SK-N-SH (cell line): Measurements from ENCODE around the gene C4B. TPM values are rescaled to one million over a fixed set of nuclear protein-coding genes. Genes with fewer than 3 reads are reported as not detected.

Experiments used
- CTCF ChIA-PET: fragments of 300-600, 350-600 bp; formaldehyde crosslinking; extraction: SDS; loops from one replicate; lab custom pipeline; 2021; lab: Yijun Ruan, JAX
- POLR2A ChIA-PET: fragments of 350-600 bp; sonication (Branson Sonifier 250); formaldehyde crosslinking; extraction: SDS; loops from one replicate; lab custom pipeline; 2020; ENCODE audit warnings: antibody characterized with exemption, inconsistent platforms; lab: Yijun Ruan, JAX
- DNase-seq: peaks from one replicate; pipeline ENCODE4 v3.0.0; 2012
- H2AFZ ChIP-seq: fragments of 200-600 bp; sonication (generic); 2 replicates; pipeline ENCODE4 v1.8.1; 2016; ENCODE audit warnings: antibody characterized with exemption, mild to moderate bottlenecking, low read depth
- H3F3A ChIP-seq: fragments of 200-600 bp; sonication (generic); replicated peaks from 2 replicates; pipeline ENCODE3; 2016; ENCODE audit warnings: antibody characterized with exemption, mild to moderate bottlenecking; ENCODE audit not compliant: insufficient read depth
- H3K27ac ChIP-seq, 2 experiments: fragments of 200-500 bp in 1 of 2; fragments of 200-600 bp in 1 of 2; sonication (Bioruptor generic) in 1 of 2; sonication (generic), shearing (Covaris generic) in 1 of 2; 2 replicates each; pipeline versions ENCODE4 v1.5.1 to v1.6.1; 2014 to 2016; ENCODE audit warnings: low read depth in 2 of 2, inconsistent platforms in 1 of 2, low read length in 1 of 2, mild to moderate bottlenecking in 1 of 2, mixed read lengths in 1 of 2
- H3K27me3 ChIP-seq: fragments of 200-600 bp; sonication (generic), shearing (Covaris generic); 2 replicates; pipeline ENCODE4 v1.6.1; 2016; ENCODE audit warnings: mixed run types; ENCODE audit not compliant: insufficient read depth
- H3K36me3 ChIP-seq, 2 experiments: fragments of 200-500 bp in 1 of 2; fragments of 200-600 bp in 1 of 2; sonication (Bioruptor generic) in 1 of 2; sonication (generic) in 1 of 2; replicated peaks in 1 of 2; 2 replicates each; pipeline versions ENCODE3 to v1.5.1; 2014 to 2016; ENCODE audit warnings: low read length in 1 of 2, mild to moderate bottlenecking in 1 of 2; ENCODE audit not compliant: insufficient read depth in 2 of 2, control insufficient read depth in 1 of 2
- H3K4me1 ChIP-seq, 2 experiments: fragments of 200-500 bp in 1 of 2; fragments of 200-600 bp in 1 of 2; sonication (Bioruptor generic) in 1 of 2; sonication (generic), shearing (Covaris generic) in 1 of 2; 2 replicates each; pipeline versions ENCODE4 v1.5.1 to v1.6.1; 2014 to 2016; ENCODE audit warnings: low read depth in 1 of 2, low read length in 1 of 2, mixed run types in 1 of 2; ENCODE audit not compliant: insufficient read depth in 2 of 2, control insufficient read depth in 1 of 2
- H3K4me2 ChIP-seq: fragments of 200-600 bp; sonication (generic), shearing (Covaris generic); 2 replicates; pipeline ENCODE4 v1.6.1; 2017; ENCODE audit warnings: mixed run types
- H3K4me3 ChIP-seq, 2 experiments: fragments of 200-500 bp in 1 of 2; fragments of 200-600 bp in 1 of 2; sonication (Bioruptor generic) in 1 of 2; sonication (generic), shearing (Covaris generic) in 1 of 2; 2 replicates each; pipeline versions ENCODE4 v1.5.1 to v1.8.1; 2014 to 2016; ENCODE audit warnings: low read depth in 2 of 2, inconsistent platforms in 1 of 2, low read length in 1 of 2, mild to moderate bottlenecking in 1 of 2, mixed read lengths in 1 of 2, moderate library complexity in 1 of 2
- H3K79me2 ChIP-seq: fragments of 200-600 bp; sonication (generic); 2 replicates; pipeline ENCODE4 v1.8.1; 2017; ENCODE audit warnings: mild to moderate bottlenecking; ENCODE audit not compliant: insufficient read depth
- H3K9ac ChIP-seq: fragments of 200-600 bp; sonication (generic); 2 replicates; pipeline ENCODE4 v1.6.1; 2017; ENCODE audit warnings: mixed run types
- H3K9me2 ChIP-seq: fragments of 200-600 bp; sonication (generic); 2 replicates; pipeline ENCODE4 v1.6.1; 2017; ENCODE audit warnings: mixed run types
- H3K9me3 ChIP-seq: fragments of 200-600 bp; sonication (generic); 2 replicates; pipeline ENCODE4 v1.6.1; 2017; ENCODE audit warnings: mixed run types, mild to moderate bottlenecking, moderate library complexity
- H4K20me1 ChIP-seq: fragments of 200-600 bp; sonication (generic); 2 replicates; pipeline ENCODE4 v1.6.1; 2017; ENCODE audit warnings: mild to moderate bottlenecking, mixed run types; ENCODE audit not compliant: insufficient read depth
- CHD2 ChIP-seq: fragments of 150-350 bp; IDR thresholded peaks from 2 replicates; pipeline ENCODE4 v1.6.1; 2018; ENCODE audit warnings: low read length; ENCODE audit not compliant: partially characterized antibody
- ELF1 ChIP-seq: IDR thresholded peaks from 2 replicates; pipeline ENCODE4 v1.4.0; 2012
- EP300 ChIP-seq, 2 experiments: IDR thresholded peaks; 2 replicates each; pipeline versions ENCODE4 v1.4.0 to v1.6.1; 2012; ENCODE audit warnings: borderline replicate concordance in 1 of 2, low read depth in 1 of 2, low read length in 1 of 2
- EZH2phosphoT487 ChIP-seq: fragments of 200-600 bp; sonication (generic); IDR thresholded peaks from 2 replicates; pipeline ENCODE4 v1.6.1; 2017; ENCODE audit warnings: low read depth, mixed run types, mild to moderate bottlenecking, antibody characterized with exemption, moderate library complexity, borderline replicate concordance
- FOSL2 ChIP-seq: IDR thresholded peaks from 2 replicates; pipeline ENCODE4 v1.4.0; 2012; ENCODE audit warnings: low read depth, mild to moderate bottlenecking, moderate library complexity, borderline replicate concordance
- FOXJ3 ChIP-seq: sonication (generic); formaldehyde crosslinking; IDR thresholded peaks from 2 replicates; pipeline ENCODE4 v1.5.1; 2020; ENCODE audit warnings: mild to moderate bottlenecking, missing genetic modification reagents
- GABPA ChIP-seq: IDR thresholded peaks from 2 replicates; pipeline ENCODE4 v1.4.0; 2012; ENCODE audit warnings: low read depth, mild to moderate bottlenecking
- JUND ChIP-seq: IDR thresholded peaks from 2 replicates; pipeline ENCODE4 v1.4.0; 2012
- MAX ChIP-seq: IDR thresholded peaks from 2 replicates; pipeline ENCODE4 v1.4.0; 2012; ENCODE audit warnings: low read depth
- MXI1 ChIP-seq: IDR thresholded peaks from 2 replicates; pipeline ENCODE4 v1.6.1; 2012; ENCODE audit warnings: mild to moderate bottlenecking, low read depth, low read length, improper control_type of control experiment
- NFIC ChIP-seq: IDR thresholded peaks from 2 replicates; pipeline ENCODE4 v1.4.0; 2012; ENCODE audit warnings: borderline replicate concordance
- PBX3 ChIP-seq: IDR thresholded peaks from 2 replicates; pipeline ENCODE4; 2012
- POLR2AphosphoS5 ChIP-seq: IDR thresholded peaks from 2 replicates; pipeline ENCODE4 v1.6.1; 2012; ENCODE audit warnings: low read depth, low read length
- RAD21 ChIP-seq: IDR thresholded peaks from 2 replicates; pipeline ENCODE4 v1.6.1; 2012; ENCODE audit warnings: mild to moderate bottlenecking, low read length
- RCOR1 ChIP-seq: fragments of 150-350 bp; IDR thresholded peaks from 2 replicates; pipeline ENCODE4 v1.6.1; 2017; ENCODE audit warnings: antibody characterized with exemption, low read length
- RFX5 ChIP-seq: IDR thresholded peaks from 2 replicates; pipeline ENCODE4 v1.6.1; 2012; ENCODE audit warnings: mild to moderate bottlenecking, improper control_type of control experiment, low read length
- RXRA ChIP-seq: IDR thresholded peaks from 2 replicates; pipeline ENCODE4 v1.4.0; 2012; ENCODE audit warnings: low read depth, mild to moderate bottlenecking, borderline replicate concordance
- SMC3 ChIP-seq: IDR thresholded peaks from 2 replicates; pipeline ENCODE4 v1.6.1; 2012; ENCODE audit warnings: low read depth, low read length, improper control_type of control experiment
- TAF1 ChIP-seq: IDR thresholded peaks from 2 replicates; pipeline ENCODE4 v1.6.1; 2012; ENCODE audit warnings: low read depth, mild to moderate bottlenecking, low read length, moderate library complexity, borderline replicate concordance
- TCF12 ChIP-seq: IDR thresholded peaks from 2 replicates; pipeline ENCODE4 v1.4.0; 2012
- USF2 ChIP-seq: fragments of 150-350 bp; IDR thresholded peaks from 2 replicates; pipeline ENCODE4 v1.6.1; 2017; ENCODE audit warnings: antibody characterized with exemption, low read length, low read depth, borderline replicate concordance
- YY1 ChIP-seq: IDR thresholded peaks from 2 replicates; pipeline ENCODE4 v1.4.0; 2012; ENCODE audit warnings: low read depth, mild to moderate bottlenecking
- ZBTB33 ChIP-seq: IDR thresholded peaks from 2 replicates; pipeline ENCODE4 v1.4.0; 2012; ENCODE audit warnings: low read depth, borderline replicate concordance
- WGBS: methylation state at CpG from one replicate; pipeline ENCODE4 v1.1.6; 2017; ENCODE audit warnings: low lambda C conversion rate; 5-methylcytosine and 5-hydroxymethylcytosine counted together
- polyA plus RNA-seq, 3 experiments: library from polyadenylated mRNA; depleted of rRNA; stranded (reverse); fragments of >200 nt; gene quantifications; 2 replicates each; pipeline ENCODE4 v1.2.3, GENCODE V29; 2012

Gene C4B
- polyA plus RNA-seq, 1 of the 3 experiments (the other 2 are of a cell fraction) = 10.9 TPM

- Histone ChIP-seq H3K36me3 (no peaks in the 10 kb centered on the region), H3K27ac (peak overlapping the region in 1 of 2 experiments; percentile 39; a peak in 1 of 4 replicates), H3K27me3 (0 out of 2 replicates have a peak, but pooled peaks cover 3% of the 10 kb centered on the region), H3K4me2 (peak overlapping the region; percentile 62; the same call in 1 of the 2 replicates), H4K20me1 (no peaks in the 10 kb centered on the region), H3K4me3 (no peak overlapping the region), H3F3A (no peaks in the 10 kb centered on the region), H3K9me3 (no peaks in the 10 kb centered on the region), H3K4me1 (peaks cover 0 to 11% of the 10 kb centered on the region in 2 experiments; a peak in 2 of 4 replicates), H3K79me2 (no peaks in the 10 kb centered on the region), H3K9me2 (no peaks in the 10 kb centered on the region), H2AFZ (peak overlapping the region; percentile 73), H3K9ac (no peak overlapping the region)
- DNase-seq = peak; percentile 50
- TF ChIP-seq RXRA = peak; percentile 53; the same call in 1 of the 2 replicates
- TF ChIP-seq JUND = peak; percentile 66
- peak; percentile 59 for TF ChIP-seq TCF12
- TF ChIP-seq RAD21 = no peak
- TF ChIP-seq FOSL2 = peak; percentile 86
- peak; percentile 94 for TF ChIP-seq MAX
- 0 out of 2 replicates have a peak, but pooled peaks have one; percentile 33 for TF ChIP-seq POLR2AphosphoS5
- no peak for TF ChIP-seq MXI1
- no peak for TF ChIP-seq RCOR1
- TF ChIP-seq YY1 = peak; percentile 59; the same call in 1 of the 2 replicates
- TF ChIP-seq NFIC = peak; percentile 89
- no peak for TF ChIP-seq CHD2
- no peak for TF ChIP-seq RFX5
- TF ChIP-seq EP300 (IDR thresholded peaks at IDR 0.05; ENCODE audit: borderline replicate concordance in 1 of 2, low read depth in 1 of 2, low read length in 1 of 2) = peak in 1 of 2 experiments; percentile 55; a peak in 1 of 4 replicates
- TF ChIP-seq GABPA = peak; percentile 39; the same call in 1 of the 2 replicates
- 49% methylated on average over 12 of the region's 22 CpGs for WGBS
- ChIA-PET CTCF (interaction anchor here (1.1 kb wide), 1 partner anchor 37 kb away, joined by 3 read pairs; no protein-coding TSS in a partner anchor), POLR2A (no interaction called here)
Observed at GRCh38 chr6:32081168-32081990, 66.8 kb downstream of the C4B start.

- Histone ChIP-seq H2AFZ (no peak overlapping the region), H3K27me3 (peaks cover 12% of the 10 kb centered on the region; the same call in 1 of the 2 replicates)
- TF ChIP-seq CHD2 (no peak), ELF1 (no peak), ZBTB33 (no peak), MXI1 (no peak), NFIC (no peak), EZH2phosphoT487 (no peak), TAF1 (no peak), FOXJ3 (CRISPR knock-in tag) (no peak), SMC3 (no peak), EP300 (IDR thresholded peaks at IDR 0.05; ENCODE audit: borderline replicate concordance in 1 of 2, low read depth in 1 of 2, low read length in 1 of 2) (no peak), PBX3 (no peak), RCOR1 (no peak), RXRA (no peak), USF2 (no peak)
Observed at GRCh38 chr6:32082478-32082877, 67.9 kb downstream of the C4B start.

More at GRCh38 chr6:32082478-32082877, 67.9 kb downstream of the C4B start:
- H3K9ac ChIP-seq = no peak overlapping the region
- WGBS = 73% methylated on average over 4 of the region's 6 CpGs
- H3K9me3 ChIP-seq = no peaks in the 10 kb centered on the region
- no peak for DNase-seq
- H3K9me2 ChIP-seq = no peaks in the 10 kb centered on the region
- ChIA-PET POLR2A (no interaction called here), CTCF (no interaction called here)
- no peak overlapping the region for H3K4me3 ChIP-seq
- no peaks in the 10 kb centered on the region for H3F3A ChIP-seq
- peaks cover 0 to 18% of the 10 kb centered on the region in 2 experiments; a peak in 2 of 4 replicates for H3K4me1 ChIP-seq
- no peak overlapping the region for H3K4me2 ChIP-seq
- H3K79me2 ChIP-seq = no peaks in the 10 kb centered on the region
- no peaks in the 10 kb centered on the region for H4K20me1 ChIP-seq
- H3K36me3 ChIP-seq = no peaks in the 10 kb centered on the region
- no peak overlapping the region for H3K27ac ChIP-seq
